ENCODE measurements around the gene CD52. TPM values are rescaled to one million over a fixed set of nuclear protein-coding genes. Genes with fewer than 3 reads are reported as not detected.

CD52 gene
- total RNA-seq, 1 experiment from 2014 or later, result 1.2 TPM

GRCh38 chr1:26349188-26349876, 31.6 kb downstream of the CD52 start:
- no peaks in the 10 kb centered on the region for H3K9me3 ChIP-seq (ENCODE audit: insufficient read depth, low read depth)
- H3K36me3 ChIP-seq (ENCODE audit: low read depth), result no peaks in the 10 kb centered on the region
- H3K27me3 ChIP-seq (ENCODE audit: insufficient read depth, low read depth), result no peaks in the 10 kb centered on the region
- H3K4me3 ChIP-seq, result no peak overlapping the region
- intact Hi-C loops (cut with micrococcal nuclease; ENCODE audit: unreplicated experiment), result no loop called here
- POLR2A ChIA-PET (ENCODE audit: unreplicated experiment), result no interaction called here
- H4K20me1 ChIP-seq (ENCODE audit: insufficient read depth), result no peaks in the 10 kb centered on the region
- H3F3A ChIP-seq (ENCODE audit: insufficient read depth, low read depth), result peaks cover 23% of the 10 kb centered on the region
- H3K27ac ChIP-seq, result peak overlapping the region; percentile 99
- TF ChIP-seq EZH2 (IDR thresholded peaks at IDR 0.05; ENCODE audit: low read depth), result no peak
- no peak for TF ChIP-seq CTCF (conservative IDR thresholded peaks at IDR 0.05)
- no peak overlapping the region for H2AFZ ChIP-seq
- peak; percentile 61 to 74 for DNase-seq
- BruUV-seq (replicated peaks), result no TSS peak
- H3K9me2 ChIP-seq (ENCODE audit: insufficient read depth), result no peaks in the 10 kb centered on the region
- H3K4me1 ChIP-seq (replicated peaks; ENCODE audit: insufficient read depth), result peaks cover 52% of the 10 kb centered on the region
- CTCF ChIA-PET, result no interaction called here
- peaks cover 22% of the 10 kb centered on the region for H3K79me2 ChIP-seq (ENCODE audit: low read depth)
- peak overlapping the region; percentile 73 for H3K4me2 ChIP-seq

- intact Hi-C loops (cut with micrococcal nuclease; ENCODE audit: unreplicated experiment), result loop anchor here (10.0 kb wide), 1 partner anchor 515 kb away; the partner anchor contains the start of gene SFN
Observed at GRCh38 chr1:26349877-26350244, 32.1 kb downstream of the CD52 start.

GRCh38 chr1:26350343-26350700, 32.6 kb downstream of the CD52 start:
- Histone ChIP-seq H3K4me2 (peak overlapping the region; percentile 73), H3K4me1 (replicated peaks; ENCODE audit: insufficient read depth) (peaks cover 62% of the 10 kb centered on the region), H3K36me3 (ENCODE audit: low read depth) (no peaks in the 10 kb centered on the region), H4K20me1 (ENCODE audit: insufficient read depth) (no peaks in the 10 kb centered on the region), H3K9me2 (ENCODE audit: insufficient read depth) (no peaks in the 10 kb centered on the region), H3K79me2 (ENCODE audit: low read depth) (peaks cover 22% of the 10 kb centered on the region), H3K27me3 (ENCODE audit: insufficient read depth, low read depth) (no peaks in the 10 kb centered on the region), H3K9me3 (ENCODE audit: insufficient read depth, low read depth) (no peaks in the 10 kb centered on the region), H3F3A (ENCODE audit: insufficient read depth, low read depth) (peaks cover 23% of the 10 kb centered on the region), H2AFZ (no peak overlapping the region), H3K27ac (peak overlapping the region; percentile 99), H3K4me3 (peak overlapping the region; percentile 46; the same call in 1 of the 2 replicates)
- no peak for TF ChIP-seq EZH2 (IDR thresholded peaks at IDR 0.05; ENCODE audit: low read depth)
- TF ChIP-seq CTCF (conservative IDR thresholded peaks at IDR 0.05), result no peak
- CTCF ChIA-PET, result no interaction called here
- POLR2A ChIA-PET (ENCODE audit: unreplicated experiment), result interaction anchor here (0.5 to 0.6 kb wide), 2 partner anchors 25 to 71 kb away, joined by 3 to 4 read pairs; partner anchors contain the start of gene SH3BGRL3
- no peak for DNase-seq
- no TSS peak for BruUV-seq (replicated peaks)
- intact Hi-C loops (cut with micrococcal nuclease; ENCODE audit: unreplicated experiment), result loop anchor here (10.0 kb wide), 1 partner anchor 514 kb away; the partner anchor contains the start of gene SFN

More at GRCh38 chr1:26349877-26350244, 32.1 kb downstream of the CD52 start:
- Histone ChIP-seq H3K9me2 (ENCODE audit: insufficient read depth) (no peaks in the 10 kb centered on the region), H3F3A (ENCODE audit: insufficient read depth, low read depth) (peaks cover 23% of the 10 kb centered on the region), H3K4me2 (peak overlapping the region; percentile 73), H3K4me3 (no peak overlapping the region), H4K20me1 (ENCODE audit: insufficient read depth) (no peaks in the 10 kb centered on the region), H2AFZ (no peak overlapping the region), H3K79me2 (ENCODE audit: low read depth) (peaks cover 22% of the 10 kb centered on the region), H3K36me3 (ENCODE audit: low read depth) (no peaks in the 10 kb centered on the region), H3K4me1 (replicated peaks; ENCODE audit: insufficient read depth) (peaks cover 57% of the 10 kb centered on the region), H3K9me3 (ENCODE audit: insufficient read depth, low read depth) (no peaks in the 10 kb centered on the region), H3K27ac (peak overlapping the region; percentile 99), H3K27me3 (ENCODE audit: insufficient read depth, low read depth) (no peaks in the 10 kb centered on the region)
- ChIA-PET CTCF (no interaction called here), POLR2A (ENCODE audit: unreplicated experiment) (interaction anchor here (0.6 kb wide), 1 partner anchor 25 kb away, joined by 4 read pairs; no protein-coding TSS in a partner anchor)
- no TSS peak for BruUV-seq (replicated peaks)
- TF ChIP-seq EZH2 (IDR thresholded peaks at IDR 0.05; ENCODE audit: low read depth) (no peak), CTCF (conservative IDR thresholded peaks at IDR 0.05) (no peak)
- no peak for DNase-seq

Data from PC-9 (cell line).